ENCODE data around the gene KDM5C. TPM values are rescaled to one million over a fixed set of nuclear protein-coding genes. Genes with fewer than 3 reads are reported as not detected.

The KDM5C gene
- total RNA-seq, 1 experiment from 2014 or later: 89.8 TPM

GRCh38 chrX:53195401-53195800 lies 29.6 kb downstream of the KDM5C start:
- Histone ChIP-seq H4K20me1 (ENCODE audit: low read length) (0 out of 2 replicates have a peak, but pooled peaks cover under 1% of the 10 kb centered on the region), H3K9me3 (ENCODE audit: low read length) (no peaks in the 10 kb centered on the region), H3K4me3 (ENCODE audit: low read length) (no peak overlapping the region), H3K36me3 (ENCODE audit: low read depth, low read length) (peaks cover 47% of the 10 kb centered on the region), H3K27me3 (ENCODE audit: low read length) (no peaks in the 10 kb centered on the region), H2AFZ (ENCODE audit: low read length) (no peak overlapping the region), H3K27ac (ENCODE audit: low read length) (no peak overlapping the region), H3K4me2 (ENCODE audit: low read length) (no peak overlapping the region), H3F3A (ENCODE audit: low read length, unreplicated experiment) (no peaks in the 10 kb centered on the region), H3K9me2 (replicated peaks; ENCODE audit: low read length) (no peaks in the 10 kb centered on the region), H3K79me2 (ENCODE audit: low read length) (no peaks in the 10 kb centered on the region), H3K4me1 (ENCODE audit: insufficient read depth, low read length) (no peaks in the 10 kb centered on the region), H3K9ac (ENCODE audit: low read length) (no peak overlapping the region)
- DNase-seq: no peak
- BruUV-seq (replicated peaks): no TSS peak
- ChIA-PET POLR2A (ENCODE audit: unreplicated experiment) (no interaction called here), CTCF (no interaction called here)
- intact Hi-C loops (cut with micrococcal nuclease): no loop called here
- TF ChIP-seq EZH2 (IDR thresholded peaks at IDR 0.05; ENCODE audit: low read length, unreplicated experiment) (no peak), CTCF (conservative IDR thresholded peaks at IDR 0.05; ENCODE audit: low read depth, low read length) (no peak), EZH2phosphoT487 (IDR thresholded peaks at IDR 0.05; ENCODE audit: borderline replicate concordance, low read length) (no peak)
- no peak for ATAC-seq

GRCh38 chrX:53194308-53194707 lies 30.7 kb downstream of the KDM5C start:
- Histone ChIP-seq H3K4me3 (ENCODE audit: low read length) (no peak overlapping the region), H3K27ac (ENCODE audit: low read length) (no peak overlapping the region), H3K4me1 (ENCODE audit: insufficient read depth, low read length) (no peaks in the 10 kb centered on the region), H2AFZ (ENCODE audit: low read length) (no peak overlapping the region), H3F3A (ENCODE audit: low read length, unreplicated experiment) (no peaks in the 10 kb centered on the region), H3K36me3 (ENCODE audit: low read depth, low read length) (peaks cover 36% of the 10 kb centered on the region; the same call in 1 of the 2 replicates), H3K27me3 (ENCODE audit: low read length) (no peaks in the 10 kb centered on the region), H3K9me3 (ENCODE audit: low read length) (no peaks in the 10 kb centered on the region), H3K9me2 (replicated peaks; ENCODE audit: low read length) (no peaks in the 10 kb centered on the region), H3K9ac (ENCODE audit: low read length) (no peak overlapping the region), H3K4me2 (ENCODE audit: low read length) (no peak overlapping the region), H4K20me1 (ENCODE audit: low read length) (no peaks in the 10 kb centered on the region), H3K79me2 (ENCODE audit: low read length) (no peaks in the 10 kb centered on the region)
- DNase-seq (no peak), ATAC-seq (no peak)
- BruUV-seq (replicated peaks): no TSS peak
- POLR2A ChIA-PET (ENCODE audit: unreplicated experiment): no interaction called here
- intact Hi-C loops (cut with micrococcal nuclease): no loop called here
- TF ChIP-seq CTCF (conservative IDR thresholded peaks at IDR 0.05; ENCODE audit: low read depth, low read length): no peak
- no peak for TF ChIP-seq EZH2 (IDR thresholded peaks at IDR 0.05; ENCODE audit: low read length, unreplicated experiment)
- no peak for TF ChIP-seq EZH2phosphoT487 (IDR thresholded peaks at IDR 0.05; ENCODE audit: borderline replicate concordance, low read length)
- CTCF ChIA-PET: no interaction called here

GRCh38 chrX:53193093-53193492 lies 31.9 kb downstream of the KDM5C start:
- intact Hi-C loops (cut with micrococcal nuclease): no loop called here
- ChIA-PET CTCF (no interaction called here), POLR2A (ENCODE audit: unreplicated experiment) (no interaction called here)
- Histone ChIP-seq H3K4me2 (ENCODE audit: low read length) (no peak overlapping the region), H3K9me3 (ENCODE audit: low read length) (no peaks in the 10 kb centered on the region), H3K36me3 (ENCODE audit: low read depth, low read length) (peaks cover 24% of the 10 kb centered on the region; the same call in 1 of the 2 replicates), H3K4me1 (ENCODE audit: insufficient read depth, low read length) (no peaks in the 10 kb centered on the region), H2AFZ (ENCODE audit: low read length) (no peak overlapping the region), H3K79me2 (ENCODE audit: low read length) (no peaks in the 10 kb centered on the region), H3K4me3 (ENCODE audit: low read length) (no peak overlapping the region), H4K20me1 (ENCODE audit: low read length) (no peaks in the 10 kb centered on the region), H3F3A (ENCODE audit: low read length, unreplicated experiment) (no peaks in the 10 kb centered on the region), H3K9ac (ENCODE audit: low read length) (no peak overlapping the region), H3K9me2 (replicated peaks; ENCODE audit: low read length) (no peaks in the 10 kb centered on the region), H3K27ac (ENCODE audit: low read length) (no peak overlapping the region), H3K27me3 (ENCODE audit: low read length) (no peaks in the 10 kb centered on the region)
- no TSS peak for BruUV-seq (replicated peaks)
- DNase-seq: no peak
- TF ChIP-seq EZH2 (IDR thresholded peaks at IDR 0.05; ENCODE audit: low read length, unreplicated experiment) (no peak), CTCF (conservative IDR thresholded peaks at IDR 0.05; ENCODE audit: low read depth, low read length) (no peak), EZH2phosphoT487 (IDR thresholded peaks at IDR 0.05; ENCODE audit: borderline replicate concordance, low read length) (no peak)
- ATAC-seq: no peak

Measured in PC-3 (cell line).